Keratinocyte (primary cell): Measurements from ENCODE around the gene NPLOC4. TPM values are rescaled to one million over a fixed set of nuclear protein-coding genes. Genes with fewer than 3 reads are reported as not detected.

Experiments
- DNase-seq: peaks from one replicate; pipeline ENCODE4 v3.0.0-alpha.2; 2011; ENCODE audit warnings: low read depth, missing footprints, low spot score
- FAIRE-seq: peaks from 2 replicates; lab custom pipeline; 2011; peaks lifted over from hg19 to GRCh38; lab: Jason Lieb, UNC
- H2AFZ ChIP-seq: 2 replicates; pipeline ENCODE4 v1.6.0; 2012; ENCODE audit warnings: low read length, control low read depth, inconsistent platforms; ENCODE audit not compliant: control insufficient read depth
- H3K27ac ChIP-seq: 2 replicates; pipeline ENCODE4 v1.5.1; 2011; ENCODE audit warnings: low read length; ENCODE audit not compliant: control insufficient read depth, insufficient read depth
- H3K27me3 ChIP-seq: 3 replicates; pipeline ENCODE4 v1.6.0; 2011; ENCODE audit warnings: low read length; ENCODE audit not compliant: control insufficient read depth, insufficient read depth; ENCODE audit errors: extremely low read depth
- H3K36me3 ChIP-seq, 2 experiments: 2 replicates in 1 of 2; 3 replicates in 1 of 2; pipeline ENCODE4 v1.5.1; 2011; ENCODE audit warnings: low read length in 2 of 2, mild to moderate bottlenecking in 1 of 2; ENCODE audit not compliant: control insufficient read depth in 2 of 2, insufficient read depth in 2 of 2; ENCODE audit errors: extremely low read depth in 1 of 2
- H3K4me1 ChIP-seq: 3 replicates; pipeline ENCODE4 v1.5.1; 2011; ENCODE audit warnings: low read length; ENCODE audit not compliant: control insufficient read depth, insufficient read depth; ENCODE audit errors: extremely low read depth
- H3K4me2 ChIP-seq: 3 replicates; pipeline ENCODE4 v1.6.0; 2011; ENCODE audit warnings: low read depth, low read length; ENCODE audit not compliant: control insufficient read depth, insufficient read depth; ENCODE audit errors: extremely low read depth
- H3K4me3 ChIP-seq, 3 experiments: fragments of 200-600 bp in 1 of 3; sonication (generic) in 1 of 3; 2 replicates in 2 of 3; 3 replicates in 1 of 3; pipeline ENCODE4 v1.5.1; 2011 to 2016; ENCODE audit warnings: low read length in 3 of 3, mild to moderate bottlenecking in 3 of 3, control low read depth in 2 of 3, inconsistent platforms in 1 of 3, low read depth in 1 of 3, mixed read lengths in 1 of 3, mixed run types in 1 of 3, moderate library complexity in 1 of 3; ENCODE audit not compliant: control insufficient read depth in 2 of 3, insufficient read depth in 2 of 3; ENCODE audit errors: extremely low read depth in 1 of 3
- H3K79me2 ChIP-seq: 2 replicates; pipeline ENCODE4 v1.6.0; 2012; ENCODE audit warnings: low read length; ENCODE audit not compliant: control insufficient read depth, insufficient read depth
- H3K9ac ChIP-seq: 3 replicates; pipeline ENCODE4 v1.6.0; 2011; ENCODE audit warnings: low read length; ENCODE audit not compliant: control insufficient read depth, insufficient read depth; ENCODE audit errors: extremely low read depth
- H3K9me1 ChIP-seq: 3 replicates; pipeline ENCODE4 v1.6.0; 2011; ENCODE audit warnings: low read length; ENCODE audit not compliant: control insufficient read depth, insufficient read depth; ENCODE audit errors: extremely low read depth
- H3K9me3 ChIP-seq: 2 replicates; pipeline ENCODE4 v1.5.1; 2012; ENCODE audit warnings: low read depth, low read length; ENCODE audit not compliant: control insufficient read depth
- H4K20me1 ChIP-seq: 3 replicates; pipeline ENCODE4 v1.6.0; 2011; ENCODE audit warnings: low read length; ENCODE audit not compliant: control insufficient read depth, insufficient read depth; ENCODE audit errors: extremely low read depth
- CTCF ChIP-seq, 3 experiments: IDR thresholded peaks in 1 of 3; conservative IDR thresholded peaks in 1 of 3; optimal IDR thresholded peaks in 1 of 3; 2 replicates in 2 of 3; 3 replicates in 1 of 3; pipeline versions ENCODE3 to v1.5.1; 2011; ENCODE audit warnings: low read length in 3 of 3, mild to moderate bottlenecking in 3 of 3, moderate library complexity in 2 of 3, control low read depth in 1 of 3, inconsistent platforms in 1 of 3; ENCODE audit not compliant: insufficient read depth in 2 of 3; ENCODE audit errors: extremely low read depth in 1 of 3
- EZH2 ChIP-seq: IDR thresholded peaks from one replicate; pipeline ENCODE4 v1.6.1; 2012; ENCODE audit warnings: inconsistent platforms, mild to moderate bottlenecking, low read length, moderate library complexity
- dilution Hi-C: fragments of 300-500 bp; cut with MboI; formaldehyde crosslinking; loops from one replicate; pipeline ENCODE4 v1.7.0; 2020; ENCODE audit warnings: low sequenced_read_pairs; ENCODE audit not compliant: extremely low pct_ligation_motif_present
- polyA plus RNA-seq, 5 experiments: library from polyadenylated mRNA; depleted of rRNA in 3 of 5; stranded (reverse) in 3 of 5; stranded (forward) in 1 of 5; unstranded in 1 of 5; fragments of >200 nt; gene quantifications; 1 replicate in 1 of 5; 2 replicates in 3 of 5; 3 replicates in 1 of 5; pipeline versions ENCODE4 v1.2.1 to v1.2.3, GENCODE V29; 2011 to 2012; ENCODE audit warnings: missing spikeins in 2 of 5, low read depth in 1 of 5, low replicate concordance in 1 of 5

Gene NPLOC4
- polyA plus RNA-seq, 1 donor (not counting 4 experiments of a cell fraction or from before 2014, with no cell fraction given): 64.0 TPM

GRCh38 chr17:81680150-81680549 lies 43.2 kb upstream of the NPLOC4 start:
- Histone ChIP-seq H3K27ac (no peak overlapping the region), H4K20me1 (peaks cover under 1% of the 10 kb centered on the region), H3K27me3 (no peaks in the 10 kb centered on the region), H3K36me3 (peaks cover 5 to 9% of the 10 kb centered on the region in 2 experiments), H2AFZ (no peak overlapping the region), H3K9ac (no peak overlapping the region), H3K4me1 (peaks cover 16% of the 10 kb centered on the region), H3K9me3 (no peaks in the 10 kb centered on the region), H3K4me3 (no peak overlapping the region), H3K79me2 (peaks cover 28% of the 10 kb centered on the region), H3K9me1 (no peaks in the 10 kb centered on the region), H3K4me2 (no peak overlapping the region)
- no peak for TF ChIP-seq EZH2
- no peak for DNase-seq
- no peak for FAIRE-seq
- dilution Hi-C loops: no loop called here

- dilution Hi-C loops: no loop called here
Measured at GRCh38 chr17:81676906-81677305, 40.0 kb upstream of the NPLOC4 start.

More at GRCh38 chr17:81676906-81677305, 40.0 kb upstream of the NPLOC4 start:
- Histone ChIP-seq H3K9ac (no peak overlapping the region), H4K20me1 (no peaks in the 10 kb centered on the region), H3K27me3 (no peaks in the 10 kb centered on the region), H3K9me1 (no peaks in the 10 kb centered on the region), H3K4me2 (no peak overlapping the region), H3K79me2 (peaks cover 10% of the 10 kb centered on the region), H3K36me3 (peaks cover 19 to 35% of the 10 kb centered on the region in 2 experiments), H3K4me3 (no peak overlapping the region), H2AFZ (no peak overlapping the region), H3K4me1 (no peaks in the 10 kb centered on the region), H3K9me3 (no peaks in the 10 kb centered on the region), H3K27ac (no peak overlapping the region)
- TF ChIP-seq CTCF (optimal IDR thresholded peaks at IDR 0.05 in 1 of 3, IDR thresholded peaks at IDR 0.05 in 1 of 3, conservative IDR thresholded peaks at IDR 0.05 in 1 of 3; ENCODE audit: extremely low read depth in 1 of 3, insufficient read depth in 2 of 3, low read length in 3 of 3) (no peak), EZH2 (no peak)
- FAIRE-seq (no peak), DNase-seq (no peak)
